RWPE2 (cell line): ENCODE results near the gene ST7.
"Not testable (repeated sequence)": the region's sequence is repeated elsewhere in the genome, so short reads cannot be mapped to it uniquely, and the experiment has no call there.

Source experiments
- ATAC-seq: fragments of 200-7000 bp; cut with Tn5 transposase; 3 replicates; pipeline ENCODE4 v1.9.1; 2021; ENCODE audit warnings: low read depth
- DNase-seq: peaks from one replicate; pipeline ENCODE4 v3.0.0-alpha.2; 2020; ENCODE audit warnings: low spot score
- H3K27ac ChIP-seq: fragments of 450-650 bp; 2 replicates; pipeline ENCODE4 v1.5.1; 2017; ENCODE audit warnings: mild to moderate bottlenecking; ENCODE audit not compliant: poor library complexity, severe bottlenecking
- H3K27me3 ChIP-seq: fragments of 250-450 bp; sonication (Bioruptor Pico); 2 replicates; pipeline ENCODE4 v1.5.1; 2021; ENCODE audit warnings: mild to moderate bottlenecking, moderate library complexity; ENCODE audit not compliant: insufficient read depth, poor library complexity, severe bottlenecking
- H3K36me3 ChIP-seq: fragments of 250-450 bp; sonication (Bioruptor Pico); 2 replicates; pipeline ENCODE4 v1.5.1; 2020; ENCODE audit warnings: low read depth, mild to moderate bottlenecking, moderate library complexity
- H3K4me1 ChIP-seq: fragments of 250-450 bp; sonication (Bioruptor Pico); 2 replicates; pipeline ENCODE4 v1.5.1; 2021; ENCODE audit warnings: mild to moderate bottlenecking, moderate library complexity; ENCODE audit not compliant: insufficient read depth, poor library complexity, severe bottlenecking
- H3K4me3 ChIP-seq: fragments of 250-450 bp; sonication (Bioruptor Pico); 2 replicates; pipeline ENCODE4 v1.5.1; 2021; ENCODE audit warnings: mild to moderate bottlenecking, moderate library complexity; ENCODE audit not compliant: severe bottlenecking
- H3K9me3 ChIP-seq: fragments of 250-450 bp; sonication (Bioruptor Pico); 2 replicates; pipeline ENCODE4 v1.5.1; 2021; ENCODE audit warnings: mild to moderate bottlenecking, moderate library complexity; ENCODE audit not compliant: severe bottlenecking
- CTCF ChIP-seq: fragments of 450-650 bp; IDR thresholded peaks from one replicate; pipeline ENCODE4 v1.5.1; 2017; ENCODE audit warnings: mild to moderate bottlenecking, moderate library complexity; ENCODE audit not compliant: poor library complexity, severe bottlenecking

The ST7 gene

GRCh38 chr7:117238472-117238871, 285.2 kb downstream of the ST7 start:
- no peaks in the 10 kb centered on the region for H3K4me1 ChIP-seq

GRCh38 chr7:117238937-117239336, 285.6 kb downstream of the ST7 start:
- no peak for TF ChIP-seq CTCF
- Histone ChIP-seq H3K27ac (no peak overlapping the region), H3K4me1 (no peaks in the 10 kb centered on the region), H3K36me3 (no peaks in the 10 kb centered on the region), H3K9me3 (no peaks in the 10 kb centered on the region), H3K4me3 (no peak overlapping the region), H3K27me3 (no peaks in the 10 kb centered on the region)
- DNase-seq, result no peak
- no peak for ATAC-seq

More at GRCh38 chr7:117238472-117238871, 285.2 kb downstream of the ST7 start:
- H3K9me3 ChIP-seq, result no peaks in the 10 kb centered on the region
- H3K4me3 ChIP-seq, result no peak overlapping the region
- TF ChIP-seq CTCF, result no peak
- H3K27ac ChIP-seq, result no peak overlapping the region
- no peaks in the 10 kb centered on the region for H3K36me3 ChIP-seq
- no peaks in the 10 kb centered on the region for H3K27me3 ChIP-seq
- no peak for DNase-seq
- no peak for ATAC-seq

- ATAC-seq (no peak), DNase-seq (no peak)
- H3K4me1 ChIP-seq, result no peaks in the 10 kb centered on the region
- H3K4me3 ChIP-seq, result no peak overlapping the region
- H3K9me3 ChIP-seq, result no peaks in the 10 kb centered on the region
- H3K27me3 ChIP-seq, result no peaks in the 10 kb centered on the region
- no peak overlapping the region for H3K27ac ChIP-seq
- H3K36me3 ChIP-seq, result no peaks in the 10 kb centered on the region
- no peak for TF ChIP-seq CTCF
Measured at GRCh38 chr7:117241088-117241487, 287.8 kb downstream of the ST7 start.

GRCh38 chr7:117243390-117243789, 290.1 kb downstream of the ST7 start:
- no peaks in the 10 kb centered on the region for H3K36me3 ChIP-seq
- ATAC-seq (no peak), DNase-seq (no peak)
- H3K4me3 ChIP-seq, result no peak overlapping the region
- H3K27me3 ChIP-seq, result no peaks in the 10 kb centered on the region
- no peak for TF ChIP-seq CTCF
- H3K4me1 ChIP-seq, result no peaks in the 10 kb centered on the region
- H3K9me3 ChIP-seq, result no peaks in the 10 kb centered on the region
- no peak overlapping the region for H3K27ac ChIP-seq

- not testable (repeated sequence) for H3K36me3 ChIP-seq, H3K9me3 ChIP-seq, DNase-seq, H3K27ac ChIP-seq, H3K4me1 ChIP-seq, ATAC-seq, H3K27me3 ChIP-seq, H3K4me3 ChIP-seq
Measured at GRCh38 chr7:117245703-117246102, 292.4 kb downstream of the ST7 start.
